Measurements from ENCODE around the gene TMEM175. TPM values are rescaled to one million over a fixed set of nuclear protein-coding genes. Genes with fewer than 3 reads are reported as not detected.

The TMEM175 gene
- total RNA-seq, 1 experiment from 2014 or later: 22.3 TPM

- no peak for TF ChIP-seq CTCF (IDR thresholded peaks at IDR 0.05; ENCODE audit: insufficient read depth in 1 of 2, low read depth in 1 of 2, low read length in 1 of 2, severe bottlenecking in 1 of 2, unreplicated experiment in 1 of 2)
- no peaks in the 10 kb centered on the region for H3K36me3 ChIP-seq (ENCODE audit: control insufficient read depth, insufficient read depth, low read length)
- CTCF ChIA-PET: no interaction called here
- no peak for DNase-seq
- no peaks in the 10 kb centered on the region for H3K27me3 Mint-ChIP-seq (ENCODE audit: insufficient read depth, unreplicated experiment)
- H3K36me3 Mint-ChIP-seq (ENCODE audit: insufficient read depth, unreplicated experiment): peaks cover 13% of the 10 kb centered on the region
- no peaks in the 10 kb centered on the region for H3K9me3 Mint-ChIP-seq (ENCODE audit: unreplicated experiment)
- intact Hi-C loops (cut with micrococcal nuclease; ENCODE audit: unreplicated experiment): no loop called here
- H3K9me3 ChIP-seq: no peaks in the 10 kb centered on the region
- POLR2A ChIA-PET: no interaction called here
- H3K4me1 Mint-ChIP-seq (ENCODE audit: low read depth, unreplicated experiment): no peaks in the 10 kb centered on the region
- H3K4me3 ChIP-seq (ENCODE audit: low read depth, low read length): no peak overlapping the region
- no TSS peak for BruUV-seq (replicated peaks)
- H3K27ac Mint-ChIP-seq (ENCODE audit: unreplicated experiment): no peak overlapping the region
- H3K4me3 Mint-ChIP-seq (ENCODE audit: unreplicated experiment): no peak overlapping the region
- H3K27me3 ChIP-seq (replicated peaks; ENCODE audit: control insufficient read depth, insufficient read depth, low read length): no peaks in the 10 kb centered on the region
- no peaks in the 10 kb centered on the region for H3K4me1 ChIP-seq
Measured at GRCh38 chr4:954211-955020, 22.2 kb downstream of the TMEM175 start.

GRCh38 chr4:955161-955921, 23.1 kb downstream of the TMEM175 start:
- peaks cover 19% of the 10 kb centered on the region for H3K36me3 Mint-ChIP-seq (ENCODE audit: insufficient read depth, unreplicated experiment)
- H3K27ac Mint-ChIP-seq (ENCODE audit: unreplicated experiment): no peak overlapping the region
- no peaks in the 10 kb centered on the region for H3K27me3 Mint-ChIP-seq (ENCODE audit: insufficient read depth, unreplicated experiment)
- Histone ChIP-seq H3K36me3 (ENCODE audit: control insufficient read depth, insufficient read depth, low read length) (no peaks in the 10 kb centered on the region), H3K4me1 (no peaks in the 10 kb centered on the region), H3K9me3 (no peaks in the 10 kb centered on the region), H3K27me3 (replicated peaks; ENCODE audit: control insufficient read depth, insufficient read depth, low read length) (no peaks in the 10 kb centered on the region), H3K4me3 (ENCODE audit: low read depth, low read length) (no peak overlapping the region)
- H3K4me1 Mint-ChIP-seq (ENCODE audit: low read depth, unreplicated experiment): no peaks in the 10 kb centered on the region
- POLR2A ChIA-PET: no interaction called here
- no peak for TF ChIP-seq CTCF (IDR thresholded peaks at IDR 0.05; ENCODE audit: insufficient read depth in 1 of 2, low read depth in 1 of 2, low read length in 1 of 2, severe bottlenecking in 1 of 2, unreplicated experiment in 1 of 2)
- CTCF ChIA-PET: no interaction called here
- no peaks in the 10 kb centered on the region for H3K9me3 Mint-ChIP-seq (ENCODE audit: unreplicated experiment)
- intact Hi-C loops (cut with micrococcal nuclease; ENCODE audit: unreplicated experiment): no loop called here
- DNase-seq: peak in 1 of 2 experiments; percentile 29
- no TSS peak for BruUV-seq (replicated peaks)
- no peak overlapping the region for H3K4me3 Mint-ChIP-seq (ENCODE audit: unreplicated experiment)

GRCh38 chr4:955931-956381, 23.7 kb downstream of the TMEM175 start:
- no peak for TF ChIP-seq CTCF (IDR thresholded peaks at IDR 0.05; ENCODE audit: insufficient read depth in 1 of 2, low read depth in 1 of 2, low read length in 1 of 2, severe bottlenecking in 1 of 2, unreplicated experiment in 1 of 2)
- no peaks in the 10 kb centered on the region for H3K9me3 ChIP-seq
- H3K36me3 ChIP-seq (ENCODE audit: control insufficient read depth, insufficient read depth, low read length): no peaks in the 10 kb centered on the region
- Mint-ChIP-seq H3K27ac (ENCODE audit: unreplicated experiment) (no peak overlapping the region), H3K4me1 (ENCODE audit: low read depth, unreplicated experiment) (no peaks in the 10 kb centered on the region), H3K36me3 (ENCODE audit: insufficient read depth, unreplicated experiment) (peaks cover 25% of the 10 kb centered on the region), H3K27me3 (ENCODE audit: insufficient read depth, unreplicated experiment) (no peaks in the 10 kb centered on the region), H3K9me3 (ENCODE audit: unreplicated experiment) (no peaks in the 10 kb centered on the region), H3K4me3 (ENCODE audit: unreplicated experiment) (no peak overlapping the region)
- no peaks in the 10 kb centered on the region for H3K4me1 ChIP-seq
- CTCF ChIA-PET: no interaction called here
- DNase-seq: peak in 1 of 2 experiments; percentile 28
- intact Hi-C loops (cut with micrococcal nuclease; ENCODE audit: unreplicated experiment): no loop called here
- H3K27me3 ChIP-seq (replicated peaks; ENCODE audit: control insufficient read depth, insufficient read depth, low read length): no peaks in the 10 kb centered on the region
- H3K4me3 ChIP-seq (ENCODE audit: low read depth, low read length): no peak overlapping the region
- BruUV-seq (replicated peaks): no TSS peak
- POLR2A ChIA-PET: no interaction called here
